GM23338 (cell line): ENCODE measurements around the gene MAST2. TPM values are rescaled to one million over a fixed set of nuclear protein-coding genes. Genes with fewer than 3 reads are reported as not detected.

Experiments
- ATAC-seq: fragments of 200-7000 bp; cut with Tn5 transposase; 3 replicates; pipeline ENCODE4 v1.9.1; 2020
- DNase-seq: peaks from one replicate; pipeline ENCODE4 v3.0.0-alpha.2; 2015; ENCODE audit warnings: low spot score
- H2AFZ ChIP-seq: fragments of 200-600 bp; sonication (generic); 2 replicates; pipeline ENCODE4 v1.8.0; 2016; ENCODE audit warnings: antibody characterized with exemption, mild to moderate bottlenecking, moderate library complexity
- H3F3A ChIP-seq: fragments of 200-600 bp; sonication (generic); replicated peaks from 2 replicates; pipeline ENCODE4 v1.8.0; 2017; ENCODE audit warnings: antibody characterized with exemption, mixed run types, low read depth
- H3K27ac ChIP-seq: fragments of 200-600 bp; sonication (generic); 2 replicates; pipeline ENCODE4 v1.6.1; 2016; ENCODE audit warnings: low read depth
- H3K27me3 ChIP-seq: fragments of 200-600 bp; sonication (generic); 2 replicates; pipeline ENCODE4 v1.8.0; 2016; ENCODE audit warnings: mild to moderate bottlenecking, mixed run types, moderate library complexity; ENCODE audit not compliant: insufficient read depth
- H3K36me3 ChIP-seq: fragments of 200-600 bp; sonication (generic); 2 replicates; pipeline ENCODE4 v1.8.0; 2016; ENCODE audit warnings: mild to moderate bottlenecking; ENCODE audit not compliant: insufficient read depth
- H3K4me1 ChIP-seq: fragments of 200-600 bp; sonication (generic); 2 replicates; pipeline ENCODE4 v1.8.0; 2016; ENCODE audit warnings: mild to moderate bottlenecking, moderate library complexity; ENCODE audit not compliant: insufficient read depth
- H3K4me2 ChIP-seq: fragments of 200-600 bp; sonication (generic); 2 replicates; pipeline ENCODE4 v1.7.1; 2017; ENCODE audit warnings: mixed run types
- H3K4me3 ChIP-seq: fragments of 200-600 bp; sonication (generic); 2 replicates; pipeline ENCODE4 v1.6.1; 2016; ENCODE audit warnings: mixed run types
- H3K79me2 ChIP-seq: fragments of 200-600 bp; sonication (generic); replicated peaks from 2 replicates; pipeline ENCODE4 v1.8.0; 2017; ENCODE audit warnings: mild to moderate bottlenecking; ENCODE audit not compliant: insufficient read depth
- H3K9me2 ChIP-seq: fragments of 200-600 bp; sonication (generic); 2 replicates; pipeline ENCODE4 v1.8.0; 2017; ENCODE audit not compliant: insufficient read depth
- H4K20me1 ChIP-seq: fragments of 200-600 bp; sonication (generic); replicated peaks from 2 replicates; pipeline ENCODE4 v1.8.0; 2017; ENCODE audit warnings: mild to moderate bottlenecking; ENCODE audit not compliant: insufficient read depth
- H3K27ac Mint-ChIP-seq: 2 replicates; pipeline ENCODE4 v1.8.0; 2020; ENCODE audit warnings: inconsistent platforms, mild to moderate bottlenecking, moderate library complexity, mixed read lengths
- H3K27me3 Mint-ChIP-seq: 3 replicates; pipeline ENCODE4 v1.8.0; 2022; ENCODE audit warnings: low read depth, mild to moderate bottlenecking, moderate library complexity, mixed read lengths, inconsistent platforms; ENCODE audit not compliant: insufficient read depth, poor library complexity
- H3K36me3 Mint-ChIP-seq: 3 replicates; pipeline ENCODE4 v1.8.0; 2021; ENCODE audit warnings: low read depth, mild to moderate bottlenecking, inconsistent platforms, moderate library complexity, mixed read lengths
- H3K4me1 Mint-ChIP-seq: 3 replicates; pipeline ENCODE4 v1.8.0; 2020; ENCODE audit warnings: mild to moderate bottlenecking, inconsistent platforms, mixed read lengths
- H3K4me3 Mint-ChIP-seq: 3 replicates; pipeline ENCODE4 v1.8.0; 2021; ENCODE audit warnings: moderate library complexity, mild to moderate bottlenecking, inconsistent platforms, mixed read lengths
- H3K9me3 Mint-ChIP-seq: 3 replicates; pipeline ENCODE4 v1.8.0; 2020; ENCODE audit warnings: moderate library complexity, mild to moderate bottlenecking, inconsistent platforms, mixed read lengths
- CREB1 ChIP-seq: fragments of 250-450 bp; sonication (Bioruptor Pico); IDR thresholded peaks from 2 replicates; pipeline ENCODE4 v1.5.0; 2020; ENCODE audit warnings: low read depth, mild to moderate bottlenecking, moderate library complexity
- EZH2 ChIP-seq: fragments of 200-600 bp; sonication (generic); IDR thresholded peaks from one replicate; pipeline ENCODE4 v1.8.0; 2017; ENCODE audit warnings: antibody characterized with exemption, mild to moderate bottlenecking, low read depth; ENCODE audit not compliant: unreplicated experiment
- JUNB ChIP-seq: IDR thresholded peaks from one replicate; pipeline ENCODE4 v1.6.1; 2016; ENCODE audit warnings: antibody characterized with exemption; ENCODE audit not compliant: unreplicated experiment
- NANOG ChIP-seq: IDR thresholded peaks from 2 replicates; pipeline ENCODE4 v1.6.1; 2016; ENCODE audit warnings: antibody characterized with exemption, borderline replicate concordance
- polyA plus RNA-seq: library from polyadenylated mRNA; unstranded; fragments of >200 nt; fragmentation: Nextera tagmentation; extraction: Ambion mirVana; gene quantifications from 2 replicates; pipeline ENCODE4 v1.2.1, GENCODE V29; 2016
- total RNA-seq: library from RNA; depleted of rRNA; stranded (reverse); fragments of >200 nt; shearing (Covaris generic); gene quantifications from 2 replicates; pipeline ENCODE4 v1.2.3, GENCODE V29; 2014
- TF ChIP-seq, protein P1 (sequence below): IDR thresholded peaks from one replicate; pipeline ENCODE4 v1.6.1; 2018; ENCODE audit warnings: antibody characterized with exemption; ENCODE audit not compliant: unreplicated experiment
- TF ChIP-seq, protein P2 (sequence below), 2 experiments: fragments of 200-600 bp in 1 of 2; sonication (generic) in 1 of 2; conservative IDR thresholded peaks; 2 replicates each; pipeline versions ENCODE4 v1.5.1 to v1.6.1; 2016 to 2017; ENCODE audit warnings: antibody characterized with exemption in 2 of 2, low read depth in 2 of 2, mild to moderate bottlenecking in 2 of 2, moderate library complexity in 1 of 2

Gene MAST2
- total and polyA plus RNA-seq, 2 experiments from 2014 or later: 11.5 to 57.7 TPM

DNA sequence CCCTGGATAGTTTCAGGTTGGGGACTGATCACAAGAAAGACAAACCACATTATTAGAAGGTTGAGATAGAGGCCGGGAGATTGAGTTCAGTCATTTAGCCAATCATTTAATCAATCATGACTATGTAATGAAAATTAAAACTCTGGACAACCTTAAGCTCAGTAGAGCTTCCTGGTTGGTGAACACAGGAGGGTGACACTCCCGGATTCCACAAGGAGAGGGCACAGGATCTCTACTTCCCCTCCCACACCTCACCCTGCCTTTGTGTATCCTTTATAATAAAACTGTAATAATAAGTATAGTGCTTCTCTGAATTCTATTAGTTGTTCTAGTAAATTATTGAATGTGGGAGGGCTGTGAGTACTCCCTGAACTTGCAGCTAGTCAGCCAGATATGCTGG lies 178.9 kb downstream of the MAST2 start:
- no peak overlapping the region for H3K27ac Mint-ChIP-seq

DNA sequence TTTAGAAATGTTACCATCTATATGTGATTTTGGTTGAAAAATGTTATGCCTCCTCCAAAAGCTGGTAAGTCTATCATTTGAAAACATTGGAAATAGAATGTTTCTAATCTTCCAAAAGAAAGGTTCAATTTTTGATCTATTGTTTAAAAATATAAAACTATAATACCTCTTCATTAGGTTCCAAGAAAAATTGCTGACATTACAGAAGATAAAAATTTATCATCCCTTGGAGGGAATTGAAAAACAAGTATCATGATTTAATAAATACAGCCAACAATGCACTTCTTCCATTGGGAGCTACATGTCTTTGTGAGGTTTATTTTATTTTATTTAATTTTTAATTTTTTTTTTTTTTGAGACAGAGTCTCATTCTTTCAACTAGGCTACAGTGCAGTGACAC lies 180.6 kb downstream of the MAST2 start:
- TF ChIP-seq, protein P1, sequence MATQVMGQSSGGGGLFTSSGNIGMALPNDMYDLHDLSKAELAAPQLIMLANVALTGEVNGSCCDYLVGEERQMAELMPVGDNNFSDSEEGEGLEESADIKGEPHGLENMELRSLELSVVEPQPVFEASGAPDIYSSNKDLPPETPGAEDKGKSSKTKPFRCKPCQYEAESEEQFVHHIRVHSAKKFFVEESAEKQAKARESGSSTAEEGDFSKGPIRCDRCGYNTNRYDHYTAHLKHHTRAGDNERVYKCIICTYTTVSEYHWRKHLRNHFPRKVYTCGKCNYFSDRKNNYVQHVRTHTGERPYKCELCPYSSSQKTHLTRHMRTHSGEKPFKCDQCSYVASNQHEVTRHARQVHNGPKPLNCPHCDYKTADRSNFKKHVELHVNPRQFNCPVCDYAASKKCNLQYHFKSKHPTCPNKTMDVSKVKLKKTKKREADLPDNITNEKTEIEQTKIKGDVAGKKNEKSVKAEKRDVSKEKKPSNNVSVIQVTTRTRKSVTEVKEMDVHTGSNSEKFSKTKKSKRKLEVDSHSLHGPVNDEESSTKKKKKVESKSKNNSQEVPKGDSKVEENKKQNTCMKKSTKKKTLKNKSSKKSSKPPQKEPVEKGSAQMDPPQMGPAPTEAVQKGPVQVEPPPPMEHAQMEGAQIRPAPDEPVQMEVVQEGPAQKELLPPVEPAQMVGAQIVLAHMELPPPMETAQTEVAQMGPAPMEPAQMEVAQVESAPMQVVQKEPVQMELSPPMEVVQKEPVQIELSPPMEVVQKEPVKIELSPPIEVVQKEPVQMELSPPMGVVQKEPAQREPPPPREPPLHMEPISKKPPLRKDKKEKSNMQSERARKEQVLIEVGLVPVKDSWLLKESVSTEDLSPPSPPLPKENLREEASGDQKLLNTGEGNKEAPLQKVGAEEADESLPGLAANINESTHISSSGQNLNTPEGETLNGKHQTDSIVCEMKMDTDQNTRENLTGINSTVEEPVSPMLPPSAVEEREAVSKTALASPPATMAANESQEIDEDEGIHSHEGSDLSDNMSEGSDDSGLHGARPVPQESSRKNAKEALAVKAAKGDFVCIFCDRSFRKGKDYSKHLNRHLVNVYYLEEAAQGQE: no peak
- TF ChIP-seq JUNB: no peak
- no peaks in the 10 kb centered on the region; the same call in 2 of the 3 replicates for H3K9me3 Mint-ChIP-seq
- H3F3A ChIP-seq: no peaks in the 10 kb centered on the region

More for the DNA sequence above, 178.9 kb downstream of the MAST2 start:
- H3K9me3 Mint-ChIP-seq: no peaks in the 10 kb centered on the region; the same call in 2 of the 3 replicates
- H3K9me2 ChIP-seq: no peaks in the 10 kb centered on the region
- no peaks in the 10 kb centered on the region for H3K4me1 ChIP-seq
- H3K36me3 Mint-ChIP-seq: peaks cover 3% of the 10 kb centered on the region; the same call in 2 of the 3 replicates
- no peak for ATAC-seq
- no peak overlapping the region for H2AFZ ChIP-seq
- H4K20me1 ChIP-seq: no peaks in the 10 kb centered on the region; the same call in 1 of the 2 replicates
- no peak overlapping the region for H3K4me2 ChIP-seq
- DNase-seq: no peak
- peaks cover 3% of the 10 kb centered on the region for H3K27me3 Mint-ChIP-seq
- no peak for TF ChIP-seq NANOG
- TF ChIP-seq EZH2: no peak
- no peak for TF ChIP-seq CREB1 (CRISPR knock-in tag)
- TF ChIP-seq JUNB: no peak
- TF ChIP-seq, protein P2, sequence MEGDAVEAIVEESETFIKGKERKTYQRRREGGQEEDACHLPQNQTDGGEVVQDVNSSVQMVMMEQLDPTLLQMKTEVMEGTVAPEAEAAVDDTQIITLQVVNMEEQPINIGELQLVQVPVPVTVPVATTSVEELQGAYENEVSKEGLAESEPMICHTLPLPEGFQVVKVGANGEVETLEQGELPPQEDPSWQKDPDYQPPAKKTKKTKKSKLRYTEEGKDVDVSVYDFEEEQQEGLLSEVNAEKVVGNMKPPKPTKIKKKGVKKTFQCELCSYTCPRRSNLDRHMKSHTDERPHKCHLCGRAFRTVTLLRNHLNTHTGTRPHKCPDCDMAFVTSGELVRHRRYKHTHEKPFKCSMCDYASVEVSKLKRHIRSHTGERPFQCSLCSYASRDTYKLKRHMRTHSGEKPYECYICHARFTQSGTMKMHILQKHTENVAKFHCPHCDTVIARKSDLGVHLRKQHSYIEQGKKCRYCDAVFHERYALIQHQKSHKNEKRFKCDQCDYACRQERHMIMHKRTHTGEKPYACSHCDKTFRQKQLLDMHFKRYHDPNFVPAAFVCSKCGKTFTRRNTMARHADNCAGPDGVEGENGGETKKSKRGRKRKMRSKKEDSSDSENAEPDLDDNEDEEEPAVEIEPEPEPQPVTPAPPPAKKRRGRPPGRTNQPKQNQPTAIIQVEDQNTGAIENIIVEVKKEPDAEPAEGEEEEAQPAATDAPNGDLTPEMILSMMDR (conservative IDR thresholded peaks at IDR 0.05; ENCODE audit: low read depth in 2 of 2): no peak
- H3K36me3 ChIP-seq: no peaks in the 10 kb centered on the region
- H3K4me3 ChIP-seq: no peak overlapping the region
- no peaks in the 10 kb centered on the region for H3K27me3 ChIP-seq
- H3K4me1 Mint-ChIP-seq: no peaks in the 10 kb centered on the region
- H3K27ac ChIP-seq: peak overlapping the region; percentile 59; the same call in 1 of the 2 replicates
- H3K79me2 ChIP-seq: no peaks in the 10 kb centered on the region
- H3K4me3 Mint-ChIP-seq: no peak overlapping the region
- no peaks in the 10 kb centered on the region for H3F3A ChIP-seq

More for the DNA sequence above, 180.6 kb downstream of the MAST2 start:
- DNase-seq (no peak), ATAC-seq (no peak)
- H3K27me3 ChIP-seq: no peaks in the 10 kb centered on the region
- H3K4me3 ChIP-seq: no peak overlapping the region
- no peak overlapping the region for H3K27ac ChIP-seq
- no peaks in the 10 kb centered on the region for H3K9me2 ChIP-seq
- no peak overlapping the region for H3K27ac Mint-ChIP-seq
- peaks cover 7% of the 10 kb centered on the region for H3K79me2 ChIP-seq
- H3K36me3 Mint-ChIP-seq: peaks cover 3% of the 10 kb centered on the region; the same call in 2 of the 3 replicates
- no peak overlapping the region for H2AFZ ChIP-seq
- no peak overlapping the region for H3K4me3 Mint-ChIP-seq
- H3K4me1 ChIP-seq: no peaks in the 10 kb centered on the region
- H4K20me1 ChIP-seq: no peaks in the 10 kb centered on the region
- H3K36me3 ChIP-seq: no peaks in the 10 kb centered on the region
- H3K4me2 ChIP-seq: no peak overlapping the region
- H3K4me1 Mint-ChIP-seq: no peaks in the 10 kb centered on the region
- peaks cover 3% of the 10 kb centered on the region for H3K27me3 Mint-ChIP-seq
